ENCODE data around the gene LAMTOR2.
A peak's percentile ranks its signal among the peaks of the same experiment; 100 is the strongest.
"Not testable (repeated sequence)": the region's sequence is repeated elsewhere in the genome, so short reads cannot be mapped to it uniquely, and the experiment has no call there.

Gene LAMTOR2

DNA sequence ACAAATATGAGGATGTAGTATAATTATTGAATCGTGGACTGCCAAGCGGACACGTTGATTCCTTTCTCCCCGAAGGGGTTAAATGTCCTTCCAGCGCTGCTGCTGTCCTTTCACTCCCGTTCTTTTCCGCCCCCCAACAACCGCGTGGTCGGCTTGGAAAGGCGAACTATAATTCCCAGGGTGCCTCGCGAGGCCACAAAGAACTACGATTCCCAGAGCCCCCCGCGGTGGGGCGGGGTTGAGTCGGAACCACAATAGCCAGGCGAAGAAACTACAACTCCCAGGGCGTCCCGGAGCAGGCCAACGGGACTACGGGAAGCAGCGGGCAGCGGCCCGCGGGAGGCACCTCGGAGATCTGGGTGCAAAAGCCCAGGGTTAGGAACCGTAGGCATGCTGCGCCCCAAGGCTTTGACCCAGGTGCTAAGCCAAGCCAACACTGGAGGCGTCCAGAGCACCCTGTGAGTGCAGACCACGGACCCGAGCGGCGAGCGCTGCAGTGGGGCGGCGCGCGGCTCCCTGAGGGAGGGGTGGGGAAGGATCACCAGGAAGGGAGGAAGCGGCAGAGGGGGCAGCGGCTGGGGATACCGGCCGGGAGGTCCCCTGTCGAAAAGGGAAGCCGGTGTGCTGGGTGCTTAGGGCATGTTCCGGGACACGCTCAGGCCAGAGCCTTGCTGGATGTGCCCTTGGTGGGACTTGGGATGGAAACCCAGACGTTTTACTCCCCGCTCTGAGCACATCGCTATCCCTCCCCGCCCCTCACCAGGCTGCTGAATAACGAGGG lies at the start of gene LAMTOR2:
Gene LAMTOR2, plus strand, starts transcription at position 283 of the 781 bp plus-strand sequence. Its CDS starts 108 bp downstream, at position 391.
- DNase-seq: peak; percentile 98

- peak; percentile 39 for DNase-seq
These were observed 49.6 kb upstream of the LAMTOR2 start for GRCh38 chr1:156004843-156005584.

GRCh38 chr1:156006666-156007376 lies 47.8 kb upstream of the LAMTOR2 start:
- no peak for DNase-seq

GRCh38 chr1:156009404-156009803 lies 45.2 kb upstream of the LAMTOR2 start:
- no peak for DNase-seq

- DNase-seq: no peak
These were observed 42.3 kb upstream of the LAMTOR2 start for GRCh38 chr1:156012051-156012817.

DNA sequence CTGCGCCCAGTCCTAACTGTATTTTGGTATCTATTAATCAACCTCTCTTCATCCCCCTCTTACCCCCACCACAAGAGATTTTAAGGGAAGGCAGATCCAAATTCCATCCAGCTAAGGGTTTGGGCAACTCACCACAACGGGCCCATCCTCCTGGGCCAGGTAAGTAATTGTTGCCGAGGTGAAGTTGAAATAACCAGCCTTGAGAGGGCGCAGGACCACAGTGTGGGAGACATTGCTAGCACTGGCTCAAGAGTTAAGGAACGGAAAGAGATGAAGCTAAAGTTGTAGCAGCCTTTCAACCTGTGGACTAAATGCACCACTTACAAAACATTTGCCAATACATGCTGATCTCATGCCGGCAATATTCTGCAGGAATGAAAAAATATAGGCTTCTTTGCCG lies 39.8 kb upstream of the LAMTOR2 start:
- DNase-seq: no peak

- DNase-seq: no peak
These were observed 34.7 kb upstream of the LAMTOR2 start for GRCh38 chr1:156019946-156020292.

- DNase-seq: peak; percentile 86
These were observed 34.1 kb upstream of the LAMTOR2 start, which contains the start of gene SSR2 for GRCh38 chr1:156020293-156021092. Gene SSR2, minus strand, starts transcription at chr1:156020951. Its CDS starts 784 bp downstream, at chr1:156020167.

- DNase-seq: no peak
These were observed 33.5 kb upstream of the LAMTOR2 start for GRCh38 chr1:156021093-156021428.

DNA sequence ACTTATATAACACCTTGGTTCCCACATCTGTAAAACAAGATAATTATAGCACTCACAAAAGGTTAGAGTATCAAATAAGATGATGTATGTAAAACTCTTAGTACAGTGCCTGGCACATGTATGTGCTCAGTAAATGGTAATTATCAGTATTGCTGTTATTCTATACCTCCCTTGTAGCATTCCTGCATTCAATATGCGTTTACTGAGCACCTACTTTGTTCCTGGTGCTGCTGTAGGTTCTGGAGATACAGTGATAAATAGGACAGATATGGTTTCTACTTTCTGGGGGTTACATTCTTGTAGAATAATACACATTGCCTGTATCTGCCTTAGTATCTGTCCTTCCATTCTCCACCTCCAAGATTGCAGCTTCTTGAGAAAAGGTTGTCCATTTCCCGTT lies 32.6 kb upstream of the LAMTOR2 start:
- DNase-seq: no peak

- DNase-seq: no peak
These were observed 29.8 kb upstream of the LAMTOR2 start for GRCh38 chr1:156024801-156025200.

DNA sequence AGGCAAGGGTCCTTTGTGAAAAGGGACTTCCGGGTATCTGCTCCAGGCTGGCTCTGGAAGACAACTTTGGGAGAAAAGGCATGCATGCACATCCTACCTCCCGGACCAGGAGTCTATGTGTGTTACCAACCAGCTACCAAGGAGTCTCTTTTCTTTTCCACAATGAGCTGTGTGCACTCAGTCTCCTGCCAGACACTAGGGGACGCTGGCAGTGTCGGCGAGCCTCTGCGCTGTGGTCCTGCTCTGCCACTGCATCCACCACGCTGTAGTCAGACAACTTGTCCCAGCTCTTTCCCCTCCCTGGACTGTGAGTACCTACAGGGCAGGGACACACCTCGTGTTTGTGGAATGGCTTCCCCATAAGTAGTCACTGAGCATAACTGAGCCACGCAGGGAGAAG lies 28.7 kb upstream of the LAMTOR2 start:
- peak; percentile 33 for DNase-seq

DNA sequence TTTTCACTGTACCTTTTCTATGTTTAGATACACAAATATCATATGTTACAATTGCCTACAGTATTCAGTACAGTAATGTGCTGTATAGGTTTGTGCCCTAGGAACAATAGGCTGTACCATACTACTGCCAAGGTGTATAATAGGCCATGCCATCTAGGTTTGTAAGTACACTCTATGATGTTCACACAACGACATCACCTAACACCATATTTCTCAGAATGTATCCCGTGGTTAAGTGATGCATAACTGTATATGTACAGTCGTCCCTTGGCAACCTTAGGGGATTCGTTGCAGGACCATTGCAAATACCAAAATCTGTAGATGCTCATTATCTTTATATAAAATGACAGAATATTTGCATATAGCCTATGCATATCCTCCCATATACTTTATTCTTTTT lies 28.0 kb upstream of the LAMTOR2 start:
- DNase-seq: no peak

DNA sequence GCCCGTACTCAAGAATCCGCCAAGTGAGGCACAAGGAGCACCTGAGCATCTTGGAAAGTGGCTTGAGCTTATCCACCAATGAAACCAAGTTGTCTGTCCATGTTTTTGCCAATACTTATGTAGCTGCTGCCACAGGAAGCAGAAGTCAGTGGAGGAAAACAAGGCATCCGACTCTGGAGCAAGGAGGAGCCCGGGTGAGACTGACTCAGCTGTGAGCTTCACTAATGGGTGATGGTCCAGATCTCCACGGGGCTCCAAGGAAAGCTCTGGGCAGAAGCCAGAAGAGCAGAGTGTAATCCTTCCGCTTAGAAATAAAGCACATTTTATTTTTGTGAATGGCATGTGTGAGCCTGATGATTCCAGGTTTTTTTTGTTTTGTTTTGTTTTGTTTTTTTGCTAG lies 21.6 kb upstream of the LAMTOR2 start:
- DNase-seq: no peak

- DNase-seq: not testable (repeated sequence)
These were observed 19.6 kb upstream of the LAMTOR2 start for GRCh38 chr1:156034991-156035390.

DNA sequence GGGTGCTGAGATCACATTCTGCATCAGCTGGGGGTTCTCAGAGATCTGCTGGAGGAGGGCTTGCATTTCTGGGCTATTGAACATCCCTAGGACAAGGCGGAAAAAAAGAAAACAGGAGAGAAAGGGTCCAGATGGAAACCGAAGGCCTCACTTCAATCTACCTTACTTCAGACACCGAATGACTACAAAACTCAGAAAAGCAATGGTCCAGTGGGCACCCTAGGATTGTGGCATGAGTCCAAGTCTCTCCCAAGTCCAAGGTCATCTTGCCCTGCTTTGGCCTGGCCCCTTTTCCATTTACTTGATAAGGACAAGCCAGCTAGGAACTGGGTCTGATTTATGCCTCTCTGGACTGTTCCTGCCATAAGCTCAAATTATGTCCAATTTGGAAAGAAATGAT lies 11.8 kb upstream of the LAMTOR2 start:
- DNase-seq: no peak

DNA sequence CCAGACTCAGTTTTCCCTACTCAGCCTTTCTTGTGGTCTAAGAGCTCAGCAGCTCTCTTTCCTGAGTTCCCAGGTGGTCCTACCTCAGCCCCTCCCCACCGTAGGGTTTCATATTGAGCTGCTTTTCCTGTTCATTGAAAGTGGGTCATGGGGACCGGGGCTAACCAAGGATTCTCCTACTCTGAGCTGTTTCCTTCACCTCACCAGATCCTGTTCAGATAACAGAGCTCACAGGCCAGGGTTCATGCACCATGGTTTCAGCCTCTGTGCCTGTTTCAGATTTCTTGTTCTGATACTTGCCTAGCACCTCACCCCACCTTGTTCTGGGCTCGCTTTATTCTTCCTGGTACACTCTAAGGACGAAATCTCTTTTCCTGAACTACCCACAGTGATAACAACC lies 9.5 kb upstream of the LAMTOR2 start:
- no peak for DNase-seq

- DNase-seq: no peak
These were observed 5.8 kb upstream of the LAMTOR2 start for GRCh38 chr1:156048663-156049258.

GRCh38 chr1:156050376-156050775 lies 4.2 kb upstream of the LAMTOR2 start:
- DNase-seq: no peak

GRCh38 chr1:156051011-156051725 lies 3.4 kb upstream of the LAMTOR2 start:
- no peak for DNase-seq

Measured in CD4-positive, alpha-beta T cell treated with Interleukin-17A for 4 hours (primary cell).